Left kidney (tissue), 2 donors: ENCODE results near the gene ANKRD63. TPM values are rescaled to one million over a fixed set of nuclear protein-coding genes. Genes with fewer than 3 reads are reported as not detected.
A peak's percentile ranks its signal among the peaks of the same experiment; 100 is the strongest.

Experiments
- DNase-seq: peaks from one replicate; pipeline ENCODE4 v3.0.0-alpha.2; 2013
- polyA plus RNA-seq: library from polyadenylated mRNA; unstranded; fragments of 120-200 nt; gene quantifications from one replicate; pipeline ENCODE4 v1.2.1, GENCODE V29; 2013; ENCODE audit not compliant: insufficient read length

Gene ANKRD63
- polyA plus RNA-seq, 1 donor, result 0.17 TPM

DNA sequence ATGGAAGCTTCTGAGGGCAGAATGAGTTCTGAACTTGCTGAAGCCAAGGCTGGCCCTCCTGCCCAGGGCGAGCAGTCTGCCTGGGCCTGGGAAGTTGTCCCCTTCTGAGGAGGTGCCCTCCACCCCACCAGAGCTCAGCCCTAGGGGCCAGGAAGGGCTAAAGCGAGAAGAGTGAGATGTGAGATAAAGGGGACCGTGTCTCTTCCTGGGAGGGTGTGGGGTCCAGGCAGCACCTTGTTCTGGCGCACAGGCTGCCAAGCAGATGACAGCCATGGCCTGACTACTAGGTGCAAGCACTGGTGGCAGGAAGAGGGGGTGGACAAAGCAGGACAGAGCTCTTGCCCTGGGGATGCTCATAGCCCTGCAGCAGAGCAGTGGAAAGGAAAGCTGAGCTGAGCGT, 40.3 kb downstream of the ANKRD63 start:
- DNase-seq, result no peak

DNA sequence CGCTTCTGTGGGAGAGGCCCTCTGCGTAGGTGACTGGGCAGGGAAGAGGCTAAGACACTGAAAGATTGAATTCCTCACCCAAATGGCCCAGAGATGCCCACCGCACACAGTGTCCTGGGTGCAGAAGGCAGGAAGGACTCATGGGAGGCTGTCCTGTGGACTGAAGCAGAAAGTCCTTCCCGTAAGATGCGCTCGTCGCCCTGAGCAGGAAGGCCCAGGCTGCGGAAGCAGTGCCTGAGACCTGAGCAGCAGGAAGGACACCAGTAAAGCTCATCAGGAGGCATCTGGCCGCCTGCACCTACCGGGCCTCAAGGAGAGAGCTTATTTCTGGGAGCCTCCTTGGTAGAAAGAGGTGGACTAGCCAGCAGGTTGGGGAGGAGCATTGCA, 40.7 kb downstream of the ANKRD63 start:
- DNase-seq, result no peak

DNA sequence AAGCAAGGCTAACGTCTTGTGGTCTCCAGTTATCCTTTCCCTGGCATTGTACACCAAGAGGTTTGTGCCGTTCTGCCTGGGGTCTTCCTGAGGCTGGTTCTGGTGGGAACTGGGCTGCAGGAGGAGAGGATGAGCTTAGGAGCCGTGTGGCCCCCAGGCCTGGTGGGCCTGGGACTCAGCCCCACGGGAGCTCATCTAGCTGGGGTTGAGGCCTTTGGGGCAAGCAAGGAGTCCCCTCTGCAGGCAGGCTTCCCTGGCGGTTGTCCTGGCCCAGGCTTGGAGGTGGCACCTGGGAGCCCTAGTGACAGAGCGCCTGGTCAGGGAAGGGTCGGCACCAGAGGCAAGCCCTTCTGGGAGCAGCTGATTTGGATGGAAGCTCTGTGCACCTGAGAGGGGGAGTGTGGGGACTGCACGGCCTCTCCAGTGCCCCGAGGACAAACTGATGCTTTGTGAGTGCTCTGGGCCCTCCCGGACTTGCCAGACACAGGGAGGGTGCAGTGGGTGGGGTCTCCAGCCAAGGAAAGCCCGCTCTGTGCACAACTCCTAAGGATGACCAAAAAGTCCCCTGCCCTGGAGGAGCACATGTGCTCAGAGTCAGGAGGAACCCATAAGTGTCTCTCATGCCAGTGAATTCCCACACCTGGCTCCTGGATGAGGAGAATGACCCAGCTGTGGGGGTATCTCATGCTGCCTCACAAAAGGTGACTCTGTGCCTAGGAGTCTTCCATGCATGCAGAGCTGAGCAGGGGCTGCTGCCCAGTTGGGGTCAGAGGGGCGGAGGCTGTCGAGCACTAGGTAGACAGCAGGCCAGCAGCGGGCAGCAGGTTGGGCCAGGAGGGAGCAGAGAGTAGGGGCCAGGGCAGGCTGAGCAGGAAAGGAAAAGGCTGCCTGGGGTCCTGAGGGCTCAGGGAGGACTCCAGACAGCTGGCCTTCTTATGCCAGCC, 41.3 kb downstream of the ANKRD63 start:
- no peak for DNase-seq

DNA sequence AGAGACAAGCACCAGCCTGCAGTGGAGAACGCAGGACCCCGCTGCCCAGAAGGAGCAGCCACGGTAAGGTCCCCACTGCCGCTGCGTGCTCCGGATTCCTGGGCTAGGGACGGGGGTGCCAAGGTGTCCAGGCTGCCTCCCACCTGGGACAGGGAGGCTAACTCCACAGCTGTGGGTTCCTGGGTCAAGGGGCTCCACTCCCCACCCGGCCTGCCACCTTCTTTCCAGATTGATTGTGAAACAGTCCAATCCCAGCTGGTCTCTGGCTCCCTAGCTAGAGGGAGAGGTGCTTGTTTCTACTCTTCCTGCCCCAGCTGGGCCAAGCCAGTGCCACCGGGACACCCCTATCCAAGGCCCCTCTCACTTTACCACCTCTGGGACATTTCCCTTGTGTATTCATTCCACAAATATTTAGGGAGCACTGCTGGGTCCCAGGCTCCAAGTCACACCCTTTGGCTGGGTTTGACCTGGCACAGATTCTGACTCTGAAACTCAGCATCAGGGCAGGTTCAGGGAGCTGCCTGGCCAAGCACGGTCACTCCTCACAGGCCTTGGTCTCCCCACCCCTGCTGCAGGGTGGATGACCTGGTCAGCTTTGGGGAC, 42.1 kb downstream of the ANKRD63 start:
- no peak for DNase-seq

DNA sequence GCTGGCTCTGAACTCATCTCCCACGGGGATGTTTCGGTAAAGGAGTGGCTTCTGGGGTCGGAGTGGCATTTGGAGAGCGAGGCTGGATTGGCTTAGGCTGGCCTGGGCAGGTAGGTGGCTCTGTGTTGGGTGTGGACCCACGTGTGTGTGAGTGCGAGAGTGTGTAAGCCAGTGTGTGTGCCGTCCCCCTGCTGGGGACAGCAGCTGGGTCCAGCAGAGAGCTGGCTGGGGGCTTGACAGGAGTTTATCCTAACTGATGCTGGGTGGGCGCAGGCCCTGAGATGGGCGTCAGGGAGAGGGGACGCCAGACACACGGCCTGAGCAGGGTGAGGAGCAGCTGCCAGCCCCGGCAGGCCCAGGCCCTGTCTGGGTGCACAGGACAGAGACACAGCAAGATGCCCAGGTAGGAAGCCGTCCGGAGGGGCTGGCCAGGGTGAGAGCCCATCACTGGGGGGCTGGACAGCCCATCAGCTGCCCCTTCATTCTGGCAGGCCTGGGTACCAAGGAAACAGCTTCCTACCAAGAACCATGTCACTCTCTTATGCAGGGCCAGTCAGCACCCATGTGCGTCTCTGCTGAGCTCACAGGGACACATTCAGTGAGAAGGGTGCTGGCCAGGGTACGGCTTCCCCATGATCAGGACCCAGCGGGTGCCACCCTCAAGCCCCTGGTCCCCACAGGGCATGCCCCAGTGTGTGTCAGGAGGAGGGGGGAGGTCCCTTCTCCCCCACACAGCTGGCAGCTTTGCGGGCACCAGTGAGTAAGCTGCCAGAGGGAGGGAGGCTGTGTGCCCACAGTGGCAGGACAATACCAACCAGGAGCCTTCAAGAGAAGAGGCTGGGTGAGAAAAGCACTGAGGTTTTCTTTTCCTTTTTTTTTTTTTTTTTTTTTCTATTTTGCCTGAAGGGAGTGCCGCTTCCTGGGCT, 42.9 kb downstream of the ANKRD63 start:
- DNase-seq, result no peak

DNA sequence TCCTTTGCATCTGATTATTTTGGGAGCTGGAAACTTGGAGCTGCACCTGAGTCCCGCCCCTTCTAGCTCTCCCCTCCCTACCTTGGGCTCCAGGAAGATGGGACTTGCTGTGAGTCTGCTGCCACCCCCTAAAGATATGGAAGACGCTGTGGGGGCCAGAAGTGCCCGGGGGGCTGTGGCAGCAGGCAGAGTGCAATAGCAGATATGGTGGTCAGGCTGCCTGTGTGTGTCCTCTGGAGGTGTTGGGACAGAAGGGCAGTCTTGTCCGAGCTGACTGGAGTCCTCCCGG, 43.5 kb downstream of the ANKRD63 start:
- no peak for DNase-seq

DNA sequence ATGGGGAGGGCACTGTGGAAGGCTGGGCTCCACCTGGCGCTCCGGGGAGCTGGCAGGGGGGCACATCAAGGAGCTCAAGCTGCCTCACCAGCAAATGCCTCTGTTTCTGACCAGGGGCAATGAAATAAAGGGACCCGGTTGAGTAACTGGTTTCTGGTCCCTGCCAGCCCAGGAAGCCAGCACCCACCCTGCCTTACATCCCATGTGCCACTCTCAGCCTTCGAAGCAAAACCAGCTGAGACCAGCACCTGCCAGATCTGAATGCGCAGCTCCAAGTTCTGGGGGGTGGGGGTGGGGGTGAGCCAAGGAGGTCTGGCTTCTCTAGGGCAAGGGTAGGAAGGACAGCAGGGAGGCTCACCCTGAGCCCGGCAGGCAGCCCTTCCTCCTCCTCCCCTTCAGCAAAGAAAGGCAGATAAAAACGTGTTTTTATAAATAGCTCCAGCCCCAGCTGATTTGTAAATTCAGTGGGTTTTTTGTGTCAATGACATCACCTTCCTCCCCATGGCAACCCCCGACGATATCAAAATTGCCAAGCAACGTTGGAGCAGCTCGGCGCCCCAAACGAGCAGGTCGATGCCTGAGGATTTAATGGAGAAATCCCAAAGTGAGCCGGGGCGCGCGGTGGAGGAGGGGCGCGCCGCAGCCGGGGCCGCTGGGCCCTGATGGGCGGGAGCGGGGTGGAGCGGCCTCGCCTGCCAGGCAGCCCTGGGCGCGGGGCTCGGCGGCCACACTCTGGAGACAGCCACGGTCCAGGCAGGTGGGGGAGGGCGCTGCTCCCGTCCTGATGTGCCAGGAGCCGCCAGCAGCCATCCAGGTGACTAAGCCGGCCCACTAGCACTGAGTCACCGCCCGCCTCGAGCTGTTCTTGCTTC, 44.1 kb downstream of the ANKRD63 start, which contains the start of gene PAK6:
Gene PAK6, plus strand, starts transcription at position 532 of the 872 bp plus-strand sequence. CDS start 25,723 bp downstream, outside the sequence.
- DNase-seq, result peak; percentile 54

DNA sequence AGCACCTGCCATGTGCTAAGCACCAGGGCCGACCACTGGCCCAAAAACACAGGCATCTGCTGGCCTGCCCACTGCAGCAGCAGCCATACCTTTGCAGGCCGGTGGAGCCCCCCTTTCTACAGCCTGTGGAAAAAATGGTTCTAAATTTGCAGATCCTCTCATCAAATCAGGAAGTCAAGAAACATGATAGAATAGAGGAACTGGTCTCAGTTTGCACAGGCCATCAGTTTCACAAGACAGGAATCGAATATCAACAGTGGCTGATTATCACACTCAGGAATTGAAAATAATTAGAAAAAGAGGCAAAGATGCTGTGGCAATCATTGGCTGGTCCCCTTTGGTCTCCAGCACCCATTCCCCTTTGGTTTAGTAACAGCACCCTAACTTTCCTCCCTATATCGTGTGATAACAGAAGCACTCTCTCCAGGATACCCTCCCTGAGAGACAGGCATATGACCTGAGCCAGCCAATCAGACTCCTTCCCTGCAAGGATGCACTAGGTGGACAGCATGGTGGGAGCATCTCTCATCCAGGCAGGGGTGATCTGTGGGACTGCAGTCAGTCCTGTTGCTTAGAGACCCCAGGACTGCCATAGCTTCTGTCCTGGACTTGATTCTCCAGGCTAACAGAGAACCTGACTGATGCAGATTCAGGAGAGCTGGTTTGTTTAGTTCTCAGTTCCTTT, 47.5 kb downstream of the ANKRD63 start:
- no peak for DNase-seq

DNA sequence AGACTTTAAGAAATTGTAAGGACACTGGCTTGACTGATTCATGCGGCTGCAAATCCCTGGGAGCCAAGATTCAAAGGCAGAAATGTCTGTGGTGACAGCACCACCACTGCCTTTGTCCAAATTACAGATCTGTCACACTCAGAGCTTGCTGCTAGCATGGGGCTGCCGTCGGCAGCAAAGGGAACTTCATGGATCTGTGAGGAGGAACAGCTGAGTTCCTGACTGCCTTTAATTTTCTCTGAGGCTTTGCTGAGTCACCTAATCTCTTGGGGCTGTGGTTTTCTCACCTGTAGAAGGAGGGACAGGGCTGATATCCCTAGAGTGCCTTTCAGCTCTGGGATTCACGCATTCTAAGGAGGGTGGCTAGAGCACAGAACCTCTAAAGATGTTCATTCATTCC, 48.1 kb downstream of the ANKRD63 start:
- DNase-seq, result no peak

DNA sequence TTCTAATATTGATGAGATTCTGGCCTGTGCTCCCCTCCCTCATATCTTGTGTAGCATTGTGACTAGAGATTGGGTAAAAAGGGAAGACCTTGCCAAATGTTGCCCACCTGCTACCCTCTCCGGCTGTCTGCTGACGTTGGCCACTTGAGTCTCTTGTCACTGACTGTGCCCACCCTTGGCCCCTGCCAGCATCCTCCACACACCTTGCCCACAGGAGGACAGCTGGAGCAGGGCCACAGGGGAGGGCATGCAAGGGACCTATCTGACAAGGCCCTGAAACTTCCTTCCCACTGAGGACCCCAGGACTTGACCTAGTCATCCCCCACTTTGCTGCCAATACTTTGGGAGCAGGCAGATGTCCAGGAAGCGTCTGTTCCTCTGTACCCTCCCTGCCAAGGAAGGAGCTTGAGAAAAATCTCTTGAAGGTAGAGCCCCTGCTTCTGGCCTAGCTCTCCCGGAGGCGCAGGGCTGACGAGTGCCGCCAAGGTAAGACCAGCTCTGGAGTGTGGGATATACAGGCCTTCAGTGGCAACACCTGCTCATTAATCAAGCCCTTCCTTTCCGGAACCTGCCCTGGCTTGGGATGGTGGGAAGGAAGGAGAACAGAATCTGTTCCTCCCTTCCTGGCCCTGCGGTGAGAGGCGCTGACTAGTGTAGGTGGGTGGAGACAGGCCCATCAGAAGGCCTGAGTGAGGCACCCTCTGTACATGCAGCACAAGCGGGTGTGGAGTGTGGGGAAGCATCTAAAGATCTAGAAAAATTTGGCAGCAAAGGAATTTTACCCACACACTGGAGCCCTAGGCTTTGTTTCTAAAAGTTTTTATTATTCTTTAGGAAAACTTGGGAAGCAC, 48.9 kb downstream of the ANKRD63 start:
- no peak for DNase-seq

DNA sequence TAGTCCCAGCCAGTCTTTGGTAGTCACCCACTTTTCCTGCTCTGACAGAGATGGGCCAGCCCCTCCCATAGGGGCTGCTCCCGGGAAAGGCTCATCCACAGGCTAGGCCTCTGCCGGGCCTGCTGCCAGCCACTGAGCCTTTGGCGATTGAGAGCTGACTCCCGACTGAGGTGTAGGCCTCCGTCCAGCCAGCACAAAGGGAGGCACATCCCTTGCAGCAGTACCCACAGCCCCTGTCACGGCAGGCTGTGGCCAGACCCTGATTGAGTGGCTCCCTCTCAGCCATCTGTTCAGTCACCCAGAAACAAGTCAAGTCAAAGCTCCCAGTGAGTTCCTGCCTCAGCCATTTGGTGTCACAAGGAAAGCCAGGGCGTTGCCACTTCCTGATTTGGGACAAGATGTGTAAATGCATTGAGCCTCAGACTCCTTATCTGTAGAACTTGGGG, 50.2 kb downstream of the ANKRD63 start:
- no peak for DNase-seq

Other genes with a start within 250 kb of the ANKRD63 start
- 461 TPM for gene SRP14, start 243.9 kb downstream of the ANKRD63 start, polyA plus RNA-seq
- 45.3 TPM for gene BMF, start 174.2 kb downstream of the ANKRD63 start, polyA plus RNA-seq
- gene BUB1B, start 122.0 kb downstream of the ANKRD63 start, polyA plus RNA-seq, result 45.9 TPM
- 6.5 TPM for gene PAK6, start 44.0 kb downstream of the ANKRD63 start, polyA plus RNA-seq
- gene PLCB2, start 24.9 kb upstream of the ANKRD63 start, polyA plus RNA-seq, result 10.8 TPM
- 15.6 TPM for gene INAFM2, start 40.6 kb upstream of the ANKRD63 start, polyA plus RNA-seq
- 6.3 TPM for gene CCDC9B, start 57.9 kb upstream of the ANKRD63 start, polyA plus RNA-seq
- gene PHGR1, start 68.0 kb upstream of the ANKRD63 start, polyA plus RNA-seq, result not detected
- gene DISP2, start 75.2 kb upstream of the ANKRD63 start, polyA plus RNA-seq, result 0.35 TPM
- gene KNSTRN, start 99.7 kb upstream of the ANKRD63 start, polyA plus RNA-seq, result 46.4 TPM
- gene IVD, start 122.7 kb upstream of the ANKRD63 start, polyA plus RNA-seq, result 103 TPM
- gene BAHD1, start 157.9 kb upstream of the ANKRD63 start, polyA plus RNA-seq, result 22.8 TPM
- gene CHST14, start 187.9 kb upstream of the ANKRD63 start, polyA plus RNA-seq, result 31.3 TPM